ENCODE measurements around the gene ADCK1. TPM values are rescaled to one million over a fixed set of nuclear protein-coding genes. Genes with fewer than 3 reads are reported as not detected.

The ADCK1 gene
- polyA plus RNA-seq, 1 donor from 2014 or later: 13.6 TPM

DNA sequence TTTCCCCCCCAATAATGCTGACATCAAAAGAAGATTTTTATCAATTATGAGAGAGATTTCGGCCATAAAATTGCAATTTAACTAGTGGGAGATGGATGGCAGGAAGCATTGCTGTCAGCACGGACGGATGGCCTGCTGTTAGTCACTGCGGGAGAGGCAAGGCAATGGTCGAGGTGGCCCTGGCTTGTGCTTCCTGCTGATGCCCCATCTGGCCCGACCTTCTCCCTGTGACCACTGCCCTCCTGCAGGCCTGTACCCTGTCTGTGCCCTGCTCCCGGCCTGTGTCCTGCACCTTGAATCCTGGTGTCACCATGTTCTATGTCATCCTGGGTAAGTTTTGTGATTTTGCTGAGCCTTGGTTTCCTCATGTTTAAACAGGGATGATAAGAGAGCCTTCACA is 67.6 kb downstream of the ADCK1 start:
- Histone ChIP-seq H3K27ac (ENCODE audit: low read length) (no peak overlapping the region), H3K36me3 (ENCODE audit: insufficient read depth, low read length) (no peaks in the 10 kb centered on the region), H3K27me3 (ENCODE audit: insufficient read depth, low read depth, low read length) (no peaks in the 10 kb centered on the region), H3K4me2 (ENCODE audit: low read length) (no peak overlapping the region), H3K9ac (ENCODE audit: low read length) (no peak overlapping the region), H3K9me2 (ENCODE audit: insufficient read depth, low read length) (no peaks in the 10 kb centered on the region), H3K9me3 (ENCODE audit: low read length) (no peaks in the 10 kb centered on the region), H4K20me1 (ENCODE audit: insufficient read depth) (no peaks in the 10 kb centered on the region), H3F3A (ENCODE audit: insufficient read depth, low read length, poor library complexity, severe bottlenecking) (no peaks in the 10 kb centered on the region), H3K4me3 (ENCODE audit: low read length) (no peak overlapping the region), H2AFZ (ENCODE audit: low read depth, low read length) (no peak overlapping the region), H3K79me2 (replicated peaks; ENCODE audit: insufficient read depth, low read length) (no peaks in the 10 kb centered on the region)
- TF ChIP-seq SMC3 (conservative IDR thresholded peaks at IDR 0.05; ENCODE audit: poor library complexity) (no peak), TAF1 (IDR thresholded peaks at IDR 0.05; ENCODE audit: low read depth) (no peak), MXI1 (conservative IDR thresholded peaks at IDR 0.05; ENCODE audit: poor library complexity, severe bottlenecking) (no peak), EP300 (conservative IDR thresholded peaks at IDR 0.05; ENCODE audit: poor library complexity, severe bottlenecking) (no peak), EZH2 (IDR thresholded peaks at IDR 0.05; ENCODE audit: borderline replicate concordance, insufficient read depth, low read length, poor library complexity, severe bottlenecking) (no peak), RAD21 (conservative IDR thresholded peaks at IDR 0.05) (no peak), POLR2AphosphoS5 (IDR thresholded peaks at IDR 0.05) (no peak)
- TF ChIP-seq, protein P1, sequence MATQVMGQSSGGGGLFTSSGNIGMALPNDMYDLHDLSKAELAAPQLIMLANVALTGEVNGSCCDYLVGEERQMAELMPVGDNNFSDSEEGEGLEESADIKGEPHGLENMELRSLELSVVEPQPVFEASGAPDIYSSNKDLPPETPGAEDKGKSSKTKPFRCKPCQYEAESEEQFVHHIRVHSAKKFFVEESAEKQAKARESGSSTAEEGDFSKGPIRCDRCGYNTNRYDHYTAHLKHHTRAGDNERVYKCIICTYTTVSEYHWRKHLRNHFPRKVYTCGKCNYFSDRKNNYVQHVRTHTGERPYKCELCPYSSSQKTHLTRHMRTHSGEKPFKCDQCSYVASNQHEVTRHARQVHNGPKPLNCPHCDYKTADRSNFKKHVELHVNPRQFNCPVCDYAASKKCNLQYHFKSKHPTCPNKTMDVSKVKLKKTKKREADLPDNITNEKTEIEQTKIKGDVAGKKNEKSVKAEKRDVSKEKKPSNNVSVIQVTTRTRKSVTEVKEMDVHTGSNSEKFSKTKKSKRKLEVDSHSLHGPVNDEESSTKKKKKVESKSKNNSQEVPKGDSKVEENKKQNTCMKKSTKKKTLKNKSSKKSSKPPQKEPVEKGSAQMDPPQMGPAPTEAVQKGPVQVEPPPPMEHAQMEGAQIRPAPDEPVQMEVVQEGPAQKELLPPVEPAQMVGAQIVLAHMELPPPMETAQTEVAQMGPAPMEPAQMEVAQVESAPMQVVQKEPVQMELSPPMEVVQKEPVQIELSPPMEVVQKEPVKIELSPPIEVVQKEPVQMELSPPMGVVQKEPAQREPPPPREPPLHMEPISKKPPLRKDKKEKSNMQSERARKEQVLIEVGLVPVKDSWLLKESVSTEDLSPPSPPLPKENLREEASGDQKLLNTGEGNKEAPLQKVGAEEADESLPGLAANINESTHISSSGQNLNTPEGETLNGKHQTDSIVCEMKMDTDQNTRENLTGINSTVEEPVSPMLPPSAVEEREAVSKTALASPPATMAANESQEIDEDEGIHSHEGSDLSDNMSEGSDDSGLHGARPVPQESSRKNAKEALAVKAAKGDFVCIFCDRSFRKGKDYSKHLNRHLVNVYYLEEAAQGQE (IDR thresholded peaks at IDR 0.05; ENCODE audit: borderline replicate concordance): no peak
- TF ChIP-seq, protein P2, sequence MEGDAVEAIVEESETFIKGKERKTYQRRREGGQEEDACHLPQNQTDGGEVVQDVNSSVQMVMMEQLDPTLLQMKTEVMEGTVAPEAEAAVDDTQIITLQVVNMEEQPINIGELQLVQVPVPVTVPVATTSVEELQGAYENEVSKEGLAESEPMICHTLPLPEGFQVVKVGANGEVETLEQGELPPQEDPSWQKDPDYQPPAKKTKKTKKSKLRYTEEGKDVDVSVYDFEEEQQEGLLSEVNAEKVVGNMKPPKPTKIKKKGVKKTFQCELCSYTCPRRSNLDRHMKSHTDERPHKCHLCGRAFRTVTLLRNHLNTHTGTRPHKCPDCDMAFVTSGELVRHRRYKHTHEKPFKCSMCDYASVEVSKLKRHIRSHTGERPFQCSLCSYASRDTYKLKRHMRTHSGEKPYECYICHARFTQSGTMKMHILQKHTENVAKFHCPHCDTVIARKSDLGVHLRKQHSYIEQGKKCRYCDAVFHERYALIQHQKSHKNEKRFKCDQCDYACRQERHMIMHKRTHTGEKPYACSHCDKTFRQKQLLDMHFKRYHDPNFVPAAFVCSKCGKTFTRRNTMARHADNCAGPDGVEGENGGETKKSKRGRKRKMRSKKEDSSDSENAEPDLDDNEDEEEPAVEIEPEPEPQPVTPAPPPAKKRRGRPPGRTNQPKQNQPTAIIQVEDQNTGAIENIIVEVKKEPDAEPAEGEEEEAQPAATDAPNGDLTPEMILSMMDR (IDR thresholded peaks at IDR 0.05; ENCODE audit: poor library complexity, severe bottlenecking): no peak

DNA sequence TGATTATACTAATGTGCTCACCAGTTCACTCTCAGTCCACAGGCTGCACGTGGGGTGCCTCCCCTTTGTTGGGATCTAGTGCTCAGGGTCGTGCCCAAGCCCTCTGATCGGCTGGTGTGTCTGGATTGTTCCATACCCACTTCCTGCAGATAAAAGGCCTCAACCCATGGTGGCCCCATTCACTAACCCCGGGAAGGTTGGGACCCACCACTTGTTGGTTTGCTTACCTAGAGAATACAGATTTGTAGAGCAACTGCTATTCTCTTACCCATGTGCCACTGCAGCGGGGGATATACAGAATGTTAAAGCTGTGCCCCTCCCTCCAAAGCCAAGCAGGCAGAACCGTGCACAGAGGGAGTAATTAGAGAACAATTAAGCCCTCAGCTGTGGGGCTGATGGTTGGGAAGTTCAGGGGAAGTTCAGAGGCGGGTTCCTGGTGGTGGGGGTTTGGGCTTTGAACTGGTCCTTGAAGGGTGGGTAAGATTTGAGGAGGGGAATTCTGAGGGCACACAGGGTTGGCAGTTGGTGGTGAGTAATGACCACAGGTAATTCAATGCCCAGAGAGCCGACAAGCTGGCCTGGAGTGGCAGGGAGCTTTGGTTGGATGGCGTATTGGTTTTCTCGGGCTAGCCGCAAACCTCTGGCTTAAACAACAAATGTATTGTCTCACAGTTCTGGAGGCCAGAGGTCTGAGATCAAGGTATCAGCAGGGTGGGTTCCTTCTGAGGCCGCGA is 68.8 kb downstream of the ADCK1 start:
- no peak overlapping the region for H3K4me3 ChIP-seq (ENCODE audit: low read length)
- no peaks in the 10 kb centered on the region for H3K79me2 ChIP-seq (replicated peaks; ENCODE audit: insufficient read depth, low read length)
- no peaks in the 10 kb centered on the region for H3K36me3 ChIP-seq (ENCODE audit: insufficient read depth, low read length)
- no peaks in the 10 kb centered on the region for H4K20me1 ChIP-seq (ENCODE audit: insufficient read depth)
- H3K4me2 ChIP-seq (ENCODE audit: low read length): no peak overlapping the region
- H3K9me3 ChIP-seq (ENCODE audit: low read length): no peaks in the 10 kb centered on the region
- no peak overlapping the region for H3K27ac ChIP-seq (ENCODE audit: low read length)
- H3K27me3 ChIP-seq (ENCODE audit: insufficient read depth, low read depth, low read length): no peaks in the 10 kb centered on the region
- TF ChIP-seq SMC3 (conservative IDR thresholded peaks at IDR 0.05; ENCODE audit: poor library complexity) (no peak), MXI1 (conservative IDR thresholded peaks at IDR 0.05; ENCODE audit: poor library complexity, severe bottlenecking) (no peak)
- TF ChIP-seq, protein P1 (IDR thresholded peaks at IDR 0.05; ENCODE audit: borderline replicate concordance): no peak
- no peaks in the 10 kb centered on the region for H3K9me2 ChIP-seq (ENCODE audit: insufficient read depth, low read length)
- no peak overlapping the region for H3K9ac ChIP-seq (ENCODE audit: low read length)
- H2AFZ ChIP-seq (ENCODE audit: low read depth, low read length): no peak overlapping the region
- H3F3A ChIP-seq (ENCODE audit: insufficient read depth, low read length, poor library complexity, severe bottlenecking): no peaks in the 10 kb centered on the region

Measured in neural cell (in vitro differentiated cells).